Upper lobe of left lung (tissue), 4 donors: ENCODE data around the gene ATXN1.

Source experiments
- EP300 ChIP-seq, 4 donors: sonication (generic); formaldehyde crosslinking; IDR thresholded peaks; one replicate each; pipeline ENCODE4 v1.5.1; 2017; ENCODE audit warnings: antibody characterized with exemption in 4 of 4, control low read depth in 2 of 4
- POLR2A ChIP-seq, 4 donors: fragments of 450-650 bp; IDR thresholded peaks; one replicate each; pipeline ENCODE4 v1.5.1; 2016 to 2017; ENCODE audit warnings: antibody characterized with exemption in 4 of 4, mild to moderate bottlenecking in 2 of 4
- POLR2AphosphoS5 ChIP-seq, 2 donors: sonication (generic); formaldehyde crosslinking; IDR thresholded peaks; one replicate each; pipeline ENCODE4 v1.5.1; 2017; ENCODE audit warnings: antibody characterized with exemption in 2 of 2
- TF ChIP-seq, protein P1 (sequence below), 6 experiments: fragments of 450-650 bp in 4 of 6; fragments of 200-600 bp in 2 of 6; sonication (generic) in 2 of 6; IDR thresholded peaks; one replicate each; pipeline ENCODE4 v1.5.1; 2016 to 2019; ENCODE audit warnings: antibody characterized with exemption in 6 of 6

DNA sequence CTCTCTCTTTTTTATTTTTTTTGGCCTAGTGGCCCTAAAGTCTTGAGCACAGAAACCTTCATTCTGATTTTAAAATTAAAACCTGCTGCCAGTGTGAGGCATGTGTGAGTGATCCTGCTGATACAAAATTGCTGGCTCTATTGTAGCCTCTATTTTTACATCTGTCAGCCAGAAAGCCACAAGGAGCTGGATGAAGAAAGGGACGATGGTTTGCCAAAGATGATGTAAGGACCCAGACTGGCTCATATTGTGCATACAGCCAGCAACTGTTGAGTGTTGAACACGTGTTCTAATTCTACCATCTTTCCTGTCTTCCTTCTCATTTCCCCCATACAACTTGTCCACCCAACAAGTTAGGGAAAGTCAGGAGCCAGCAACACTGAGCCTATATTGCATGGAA lies 40.8 kb upstream of the ATXN1 start:
- TF ChIP-seq, protein P1, sequence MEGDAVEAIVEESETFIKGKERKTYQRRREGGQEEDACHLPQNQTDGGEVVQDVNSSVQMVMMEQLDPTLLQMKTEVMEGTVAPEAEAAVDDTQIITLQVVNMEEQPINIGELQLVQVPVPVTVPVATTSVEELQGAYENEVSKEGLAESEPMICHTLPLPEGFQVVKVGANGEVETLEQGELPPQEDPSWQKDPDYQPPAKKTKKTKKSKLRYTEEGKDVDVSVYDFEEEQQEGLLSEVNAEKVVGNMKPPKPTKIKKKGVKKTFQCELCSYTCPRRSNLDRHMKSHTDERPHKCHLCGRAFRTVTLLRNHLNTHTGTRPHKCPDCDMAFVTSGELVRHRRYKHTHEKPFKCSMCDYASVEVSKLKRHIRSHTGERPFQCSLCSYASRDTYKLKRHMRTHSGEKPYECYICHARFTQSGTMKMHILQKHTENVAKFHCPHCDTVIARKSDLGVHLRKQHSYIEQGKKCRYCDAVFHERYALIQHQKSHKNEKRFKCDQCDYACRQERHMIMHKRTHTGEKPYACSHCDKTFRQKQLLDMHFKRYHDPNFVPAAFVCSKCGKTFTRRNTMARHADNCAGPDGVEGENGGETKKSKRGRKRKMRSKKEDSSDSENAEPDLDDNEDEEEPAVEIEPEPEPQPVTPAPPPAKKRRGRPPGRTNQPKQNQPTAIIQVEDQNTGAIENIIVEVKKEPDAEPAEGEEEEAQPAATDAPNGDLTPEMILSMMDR (IDR thresholded peaks at IDR 0.05) = no peak
- no peak for TF ChIP-seq POLR2A (IDR thresholded peaks at IDR 0.05)
- TF ChIP-seq EP300 (IDR thresholded peaks at IDR 0.05) = no peak
- TF ChIP-seq POLR2AphosphoS5 (IDR thresholded peaks at IDR 0.05) = no peak
